HG03280 (cell line): ENCODE measurements around the gene EYS.

Source experiments
- ATAC-seq: cut with Tn5 transposase; IDR thresholded peaks from one replicate; pipeline ENCODE4 v1.9.1; 2021; ENCODE audit warnings: mild to moderate bottlenecking, moderate library complexity; ENCODE audit not compliant: unreplicated experiment

EYS gene

GRCh38 chr6:65707126-65707826, at the start of gene EYS:
Gene EYS (minus strand): TSS chr6:65707226. CDS start chr6:65495410, 211,816 bp downstream.
- no peak for ATAC-seq

DNA sequence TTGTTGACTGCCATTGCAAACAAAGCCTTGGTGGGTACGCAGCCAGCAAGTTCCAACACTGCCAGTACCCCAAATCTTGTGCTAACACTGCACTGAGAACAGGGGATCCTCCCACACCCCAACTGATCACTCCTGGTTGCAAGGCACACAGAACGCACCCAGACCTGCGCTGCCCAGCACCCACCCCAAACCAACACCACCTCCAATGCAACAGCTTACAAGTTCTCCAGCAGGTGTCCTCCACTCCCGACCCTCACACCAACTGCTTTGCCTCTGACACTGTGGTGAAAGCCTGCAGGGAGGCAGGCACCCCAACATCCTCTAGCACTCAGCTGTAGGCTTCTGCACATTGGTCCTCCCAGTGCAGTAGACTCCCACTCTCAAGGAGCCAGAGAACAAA, 39.3 kb upstream of the EYS start:
- ATAC-seq = no peak

DNA sequence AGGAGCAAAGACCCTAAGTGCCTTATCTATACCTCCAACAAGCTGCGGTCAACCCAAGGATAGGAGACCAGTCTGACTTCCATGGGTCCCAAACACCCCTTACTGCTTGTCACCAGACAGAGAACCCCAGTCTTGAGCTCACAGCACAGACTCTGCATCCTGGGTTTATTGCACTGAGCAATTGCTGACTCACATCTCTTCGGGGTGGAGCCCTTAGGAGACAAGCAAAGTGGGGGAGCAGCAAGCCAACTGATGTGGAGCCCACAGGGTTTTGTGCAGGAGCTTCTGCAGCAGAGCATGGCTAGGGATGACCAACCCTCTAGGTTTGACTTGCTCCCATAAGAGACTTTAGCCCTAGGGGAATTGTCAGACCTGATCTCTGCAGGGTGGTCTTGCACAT, 38.6 kb upstream of the EYS start:
- ATAC-seq = no peak

GRCh38 chr6:65728879-65729479, 22.0 kb upstream of the EYS start:
- no peak for ATAC-seq

DNA sequence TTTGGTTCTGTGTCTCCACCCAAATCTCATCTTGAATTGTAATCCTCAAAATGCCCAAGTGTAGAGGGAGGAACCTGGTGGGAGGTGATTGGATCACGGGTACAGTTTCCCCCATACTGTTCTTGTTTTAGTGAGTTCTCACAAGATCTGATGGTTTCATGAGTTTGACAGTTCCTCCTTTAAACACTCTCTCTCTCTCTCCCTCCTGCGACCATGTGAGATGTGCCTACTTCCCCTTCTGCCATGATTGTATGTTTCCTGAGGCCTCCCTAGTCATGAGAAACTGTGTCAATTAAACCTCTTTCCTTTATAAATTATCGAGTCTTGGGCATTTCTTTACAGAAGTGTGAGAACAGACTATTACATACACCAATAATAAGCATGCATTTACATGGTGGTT, 12.1 kb upstream of the EYS start:
- no peak for ATAC-seq

DNA sequence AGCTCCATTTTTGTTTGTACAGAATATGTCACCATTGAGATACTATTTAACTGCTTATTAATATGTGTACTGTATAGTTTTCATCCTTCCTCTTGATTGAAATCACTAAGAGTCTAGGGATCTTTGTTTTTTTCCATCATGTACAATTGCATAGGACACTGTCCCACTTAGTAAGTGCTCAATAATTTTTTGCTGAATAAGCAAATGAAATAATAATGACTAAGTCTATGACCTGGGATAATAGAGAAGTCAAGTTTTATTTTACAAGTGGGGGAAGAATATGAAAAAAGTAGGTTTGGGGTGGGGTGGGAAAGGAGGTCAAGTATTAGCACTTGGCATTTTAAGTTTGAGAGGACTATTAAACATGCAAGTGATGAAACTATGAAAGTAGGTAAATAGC, 4.5 kb upstream of the EYS start:
- no peak for ATAC-seq

GRCh38 chr6:65709099-65709830, 2.2 kb upstream of the EYS start:
- ATAC-seq = no peak

- ATAC-seq = no peak
Measured at GRCh38 chr6:65708162-65708561, 1.1 kb upstream of the EYS start.

- ATAC-seq = no peak
Measured at GRCh38 chr6:65706436-65706835, 590 bp downstream of the EYS start.

DNA sequence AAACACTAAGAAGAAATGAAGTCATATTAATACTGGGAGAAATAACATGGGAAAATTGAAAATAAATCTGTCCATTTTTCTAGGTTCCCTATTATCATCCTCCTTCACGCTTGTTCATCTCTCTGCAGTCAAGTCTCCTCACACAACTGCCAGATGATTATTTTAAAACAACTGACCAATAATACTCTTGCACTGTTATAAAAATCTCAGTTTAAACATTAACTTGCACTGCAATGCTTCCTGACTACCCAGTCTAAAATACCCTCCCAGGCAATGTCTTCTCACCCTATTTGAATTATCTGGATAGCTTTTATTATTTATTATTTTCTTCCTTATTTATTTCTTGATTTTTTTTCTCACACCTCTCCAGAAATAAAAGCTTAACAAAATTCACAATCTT, 5.7 kb downstream of the EYS start:
- ATAC-seq = no peak

DNA sequence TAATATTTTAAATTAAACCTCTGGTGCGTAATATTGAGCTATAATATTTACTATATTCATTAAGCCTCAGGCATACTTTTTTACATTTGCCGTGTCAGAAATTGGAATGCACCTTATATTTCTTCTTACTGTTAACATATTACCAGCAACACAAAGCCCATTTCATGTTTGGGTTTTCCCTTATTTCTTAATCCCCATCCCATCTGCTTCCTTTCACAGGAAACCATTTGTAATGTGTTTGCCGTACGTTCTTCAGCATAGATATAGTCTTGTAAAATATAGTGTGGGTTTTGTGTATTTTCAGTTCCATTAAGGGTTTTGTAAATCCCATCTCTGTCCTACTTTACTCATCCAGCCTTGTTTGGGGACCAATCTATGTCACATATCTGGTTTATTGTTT, 6.5 kb downstream of the EYS start:
- no peak for ATAC-seq

GRCh38 chr6:65692109-65692508, 14.9 kb downstream of the EYS start:
- ATAC-seq = no peak

DNA sequence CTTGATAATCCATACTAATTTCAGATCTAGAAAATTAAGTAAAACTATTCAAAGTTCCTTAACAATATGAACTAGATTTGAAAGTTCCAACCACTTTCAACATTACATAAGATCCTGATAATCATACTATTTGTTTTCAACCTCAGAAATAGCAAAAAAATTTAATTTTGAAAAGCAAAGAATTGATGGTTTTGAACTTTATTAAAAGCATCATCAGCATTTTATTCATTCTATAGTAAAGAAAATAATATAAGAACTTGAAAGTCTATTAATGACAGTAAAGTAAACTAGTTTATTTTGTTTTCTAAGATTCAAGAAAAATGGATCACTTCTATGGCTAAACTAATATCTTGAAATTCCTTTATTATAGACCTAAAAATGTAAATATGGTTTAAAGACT, 26.8 kb downstream of the EYS start:
- no peak for ATAC-seq

DNA sequence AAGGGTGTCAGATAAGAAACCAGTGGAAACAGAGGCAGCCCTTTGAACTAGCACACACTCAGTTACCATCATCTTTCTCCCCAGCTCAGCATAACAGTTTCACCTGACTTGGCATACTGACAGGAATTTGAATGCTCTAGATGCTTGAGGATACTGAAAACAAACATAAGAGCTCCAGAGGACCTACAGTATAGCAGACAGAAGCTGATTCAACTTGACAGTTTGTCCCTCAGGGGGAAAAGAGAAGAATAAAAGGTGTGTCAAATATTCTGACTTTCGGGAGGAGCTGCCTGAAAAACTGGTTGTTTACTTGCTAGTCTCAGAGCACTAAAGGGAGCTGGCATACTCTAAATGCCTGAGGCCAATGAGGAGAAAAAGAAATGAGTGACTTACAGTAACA, 35.1 kb downstream of the EYS start:
- no peak for ATAC-seq

- no peak for ATAC-seq
Measured at GRCh38 chr6:65667916-65668656, 38.9 kb downstream of the EYS start.

DNA sequence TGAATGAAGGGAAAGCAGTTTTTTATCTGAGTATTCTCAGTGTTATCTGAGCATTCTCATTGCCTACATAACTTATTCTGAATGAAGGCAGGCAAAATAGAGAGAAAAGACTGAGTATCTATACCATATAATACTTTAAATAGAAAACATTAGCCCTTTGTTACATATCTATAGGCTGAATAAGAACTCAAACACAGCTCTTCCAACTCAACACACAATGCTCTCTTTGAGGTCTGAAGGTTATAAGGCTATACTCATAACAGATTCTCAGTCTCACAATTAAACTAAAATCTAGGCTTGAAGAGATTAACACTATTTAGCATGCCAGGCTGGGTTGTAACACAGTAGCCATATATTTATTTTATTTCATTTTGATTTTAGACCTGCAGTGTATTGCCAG, 56.9 kb downstream of the EYS start:
- no peak for ATAC-seq

DNA sequence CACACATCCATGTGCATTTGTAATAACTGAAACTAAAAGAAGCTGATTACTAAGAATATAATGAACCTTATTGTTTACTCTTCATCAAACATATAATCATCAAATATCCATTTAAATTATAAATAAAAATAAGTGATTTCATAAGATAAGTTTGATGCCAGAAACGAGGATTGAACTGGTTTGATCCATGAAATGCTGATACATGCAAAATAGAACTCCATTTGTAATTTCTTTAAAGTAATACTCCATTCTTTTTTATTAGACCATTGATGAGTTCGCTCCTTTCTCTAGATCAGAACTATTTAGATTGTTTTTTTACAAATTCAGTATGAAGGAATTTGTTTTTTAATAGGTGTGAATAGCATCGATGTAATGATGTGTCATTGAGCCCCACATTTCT, 57.6 kb downstream of the EYS start:
- ATAC-seq = no peak

- no peak for ATAC-seq
Measured at GRCh38 chr6:65646544-65646943, 60.5 kb downstream of the EYS start.

DNA sequence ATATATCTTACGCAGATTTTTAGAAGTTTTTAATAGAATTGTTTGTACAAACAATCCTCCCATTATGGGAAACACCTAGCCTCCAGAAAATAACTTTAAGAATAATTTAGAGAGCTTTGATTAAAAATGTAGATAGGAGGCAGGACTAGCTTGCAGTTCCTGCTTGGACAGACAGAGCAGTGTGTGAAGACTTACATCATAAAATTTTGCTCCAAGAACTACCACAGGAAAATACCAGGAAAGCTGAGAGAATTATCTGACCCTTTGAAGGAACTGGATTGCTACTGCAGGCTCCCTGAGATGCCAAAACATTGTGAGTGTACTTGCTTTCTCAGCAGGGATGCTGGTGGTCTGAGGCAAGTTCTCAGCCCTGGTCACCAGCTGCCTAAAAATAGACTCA, 64.2 kb downstream of the EYS start:
- ATAC-seq = no peak

DNA sequence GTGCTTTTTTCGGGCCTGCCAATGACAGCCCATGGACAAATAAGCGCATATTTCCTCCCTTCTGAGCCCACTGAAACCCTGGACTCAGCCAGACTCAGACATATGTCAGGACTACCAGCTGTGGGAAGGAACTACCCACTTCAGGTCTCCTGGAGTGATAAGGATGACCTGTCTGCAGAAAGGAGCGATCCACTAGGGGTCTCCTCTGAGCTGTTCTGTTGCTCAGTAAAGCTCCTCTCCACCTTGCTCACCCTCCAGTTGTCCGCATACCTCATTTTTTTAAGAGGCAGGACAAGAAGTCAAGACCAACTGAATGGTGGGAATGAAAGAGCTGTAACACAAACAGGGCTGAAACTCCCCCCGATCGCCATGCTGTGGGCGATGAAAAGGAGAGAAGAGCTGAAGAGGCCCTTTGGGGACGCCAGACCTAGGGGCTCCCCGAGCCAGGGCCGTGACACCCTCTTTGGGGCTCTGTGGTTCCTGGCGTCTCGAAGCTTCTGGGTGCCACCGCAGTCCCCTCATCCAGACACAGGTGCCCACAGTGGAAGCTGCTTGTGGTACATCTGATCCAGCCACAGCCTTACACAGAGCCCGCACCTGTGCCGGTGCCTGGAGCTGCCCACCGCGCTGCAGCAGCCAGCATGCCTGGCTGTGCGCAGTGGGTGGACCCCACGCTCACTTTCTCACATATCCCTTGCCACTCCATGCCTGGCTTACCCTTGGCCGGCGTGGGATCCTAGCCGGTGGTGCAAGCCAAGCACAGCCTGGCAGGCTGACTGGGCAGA, 68.8 kb downstream of the EYS start:
- no peak for ATAC-seq
